Adrenal gland (tissue), 12 donors: ENCODE measurements around the gene DENND5B. TPM values are rescaled to one million over a fixed set of nuclear protein-coding genes. Genes with fewer than 3 reads are reported as not detected.
"Not testable (repeated sequence)": the region's sequence is repeated elsewhere in the genome, so short reads cannot be mapped to it uniquely, and the experiment has no call there.

Experiments
- DNase-seq, 7 donors: peaks; one replicate each; pipeline ENCODE4 v3.0.0-alpha.2; 2019 to 2020
- H3K27ac ChIP-seq, 5 donors: fragments of 200-600 bp; sonication (generic) in 4 of 5; 1 replicate in 3 of 5; 2 replicates in 2 of 5; pipeline versions ENCODE4 v1.5.1 to v1.8.0; 2016 to 2020; ENCODE audit warnings: mild to moderate bottlenecking in 1 of 5
- H3K27me3 ChIP-seq: fragments of 200-600 bp; 2 replicates; pipeline ENCODE4 v1.8.0; 2021
- H3K36me3 ChIP-seq, 2 donors: fragments of 200-600 bp; replicated peaks in 1 of 2; 1 replicate in 1 of 2; 2 replicates in 1 of 2; pipeline versions ENCODE4 v1.5.1 to v1.8.0; 2018 to 2022
- H3K4me1 ChIP-seq, 2 donors: fragments of 200-600 bp; replicated peaks in 1 of 2; 1 replicate in 1 of 2; 2 replicates in 1 of 2; pipeline versions ENCODE4 v1.5.1 to v1.8.0; 2018 to 2021
- H3K4me3 ChIP-seq, 4 donors: fragments of 200-600 bp; sonication (generic) in 3 of 4; one replicate each; pipeline ENCODE4 v1.5.1; 2016 to 2018
- H3K9me3 ChIP-seq, 3 donors: fragments of 200-600 bp; sonication (generic) in 1 of 3; replicated peaks in 1 of 3; 1 replicate in 2 of 3; 2 replicates in 1 of 3; pipeline versions ENCODE4 v1.5.1 to v1.8.0; 2016 to 2021
- CTCF ChIP-seq, 6 experiments: fragments of 450-650 bp in 4 of 6; fragments of 200-600 bp in 2 of 6; sonication (generic) in 1 of 6; IDR thresholded peaks; 1 replicate in 5 of 6; 2 replicates in 1 of 6; pipeline versions ENCODE4 v1.5.1 to v1.8.0; 2016 to 2021; ENCODE audit warnings: antibody characterized with exemption in 6 of 6, mild to moderate bottlenecking in 2 of 6, moderate library complexity in 1 of 6
- POLR2A ChIP-seq, 2 donors: fragments of 450-650 bp; IDR thresholded peaks; one replicate each; pipeline ENCODE4 v1.6.1; 2017; ENCODE audit warnings: antibody characterized with exemption in 2 of 2, mild to moderate bottlenecking in 2 of 2, moderate library complexity in 1 of 2
- WGBS, 4 donors: extraction: QIAGEN DNeasy Blood & Tissue Kit in 2 of 4; methylation state at CpG; one replicate each; pipeline versions ENCODE4 v1.1.5 to v1.1.7; 2013 to 2017; 5-methylcytosine and 5-hydroxymethylcytosine counted together
- intact Hi-C, 2 donors: fragments of 100-400 bp; cut with DNase I; formaldehyde crosslinking; loops; one replicate each; pipeline versions ENCODE4 v1.14.1 to v1.15.0; 2022 to 2023
- polyA plus RNA-seq, 3 donors: library from polyadenylated mRNA; stranded (reverse); fragments of 200-250 nt in 2 of 3; fragments of 350-450 nt in 1 of 3; fragmentation: Illumina TruSeq in 1 of 3; extraction: RNeasy Lipid Tissue Mini Kit (QIAGEN cat#74804) in 1 of 3; gene quantifications; one replicate each; pipeline ENCODE4 v1.2.3, GENCODE V29; 2013 to 2014
- total RNA-seq, 9 donors: library from RNA; depleted of rRNA in 4 of 9; stranded (reverse); fragments of >200 nt in 4 of 9; fragments of 120-200 nt in 1 of 9; fragmentation: NEBNext Ultra II Directional in 1 of 9; extraction: Animal tissue kit (Norgen Biotek cat#: 25700) in 1 of 9; gene quantifications; one replicate each; pipeline versions ENCODE4 v1.1.0 to v1.2.4, GENCODE V29; 2013 to 2023
- donor health status: healthy with polysubstance abuse.
- donor health status: Bipolar disorder and iron deficiency.
- donor health status: DM: yes; HTN: yes; CAD: no.
- donor health status: DM: no; HTN: no; CAD: no.
- donor health status: DM: no; HTN: no; CAD: no.
- donor health status: DM: yes; HTN: yes; CAD: no.

DENND5B gene
- total and polyA plus RNA-seq, 12 donors = 4.2 to 32.5 (median 23.0) TPM

GRCh38 chr12:31557707-31558106 lies 33.2 kb downstream of the DENND5B start:
- H3K36me3 ChIP-seq = no peaks in the 10 kb centered on the region
- no peak overlapping the region for H3K27ac ChIP-seq
- 91 to 97% (median 94%) methylated on average over 5 of the region's 5 CpGs for WGBS, 4 donors
- TF ChIP-seq POLR2A (IDR thresholded peaks at IDR 0.05) = no peak
- TF ChIP-seq CTCF (IDR thresholded peaks at IDR 0.05) = no peak
- no peaks in the 10 kb centered on the region for H3K27me3 ChIP-seq
- H3K4me3 ChIP-seq = no peak overlapping the region
- H3K9me3 ChIP-seq = no peaks in the 10 kb centered on the region
- DNase-seq = no peak
- peaks cover 0 to 19% of the 10 kb centered on the region in 2 donors for H3K4me1 ChIP-seq
- intact Hi-C loops = no loop called here

- H3K9me3 ChIP-seq, intact Hi-C loops, H3K27me3 ChIP-seq, H3K27ac ChIP-seq, H3K4me3 ChIP-seq, DNase-seq, H3K36me3 ChIP-seq: not testable (repeated sequence)
- peaks cover 0 to 15% of the 10 kb centered on the region in 2 donors for H3K4me1 ChIP-seq
- 90 to 100% (median 94%) methylated on average over 2 to 7 of the region's 9 CpGs for WGBS, 4 donors
Observed at GRCh38 chr12:31555466-31555865, 35.5 kb downstream of the DENND5B start.

GRCh38 chr12:31550590-31550989 lies 40.3 kb downstream of the DENND5B start:
- H3K4me1 ChIP-seq, intact Hi-C loops, H3K27ac ChIP-seq, DNase-seq, H3K4me3 ChIP-seq, H3K36me3 ChIP-seq, H3K27me3 ChIP-seq, H3K9me3 ChIP-seq: not testable (repeated sequence)
- 95 to 100% (median 98%) methylated on average over 3 of the region's 3 CpGs for WGBS, 4 donors

GRCh38 chr12:31536672-31537071 lies 54.3 kb downstream of the DENND5B start:
- H3K36me3 ChIP-seq = no peaks in the 10 kb centered on the region
- no peak overlapping the region for H3K4me3 ChIP-seq
- no peaks in the 10 kb centered on the region for H3K9me3 ChIP-seq
- no peaks in the 10 kb centered on the region for H3K27me3 ChIP-seq
- DNase-seq = no peak
- H3K27ac ChIP-seq = peak overlapping the region in 2 of 5 donors; percentile 39 to 68
- H3K4me1 ChIP-seq = peaks cover 21 to 33% of the 10 kb centered on the region in 2 donors
- TF ChIP-seq POLR2A (IDR thresholded peaks at IDR 0.05) = no peak
- TF ChIP-seq CTCF (IDR thresholded peaks at IDR 0.05) = no peak
- intact Hi-C loops = no loop called here

- no peaks in the 10 kb centered on the region for H3K9me3 ChIP-seq
- H3K27ac ChIP-seq = peak overlapping the region in 1 of 5 donors; percentile 14
- H3K36me3 ChIP-seq = no peaks in the 10 kb centered on the region
- no peak for DNase-seq
- no peaks in the 10 kb centered on the region for H3K27me3 ChIP-seq
- intact Hi-C loops = no loop called here
- H3K4me1 ChIP-seq = peaks cover 21 to 33% of the 10 kb centered on the region in 2 donors
- TF ChIP-seq CTCF (IDR thresholded peaks at IDR 0.05) (no peak), POLR2A (IDR thresholded peaks at IDR 0.05) (no peak)
- H3K4me3 ChIP-seq = no peak overlapping the region
Observed at GRCh38 chr12:31533470-31533869, 57.5 kb downstream of the DENND5B start.
